Measurements from ENCODE around the gene CCDC171.

- TF ChIP-seq POLR2A (IDR thresholded peaks at IDR 0.05) = no peak
- TF ChIP-seq CTCF (IDR thresholded peaks at IDR 0.05) = no peak
Measured at GRCh38 chr9:15927161-15927560, 374.3 kb downstream of the CCDC171 start.
